Measurements from ENCODE around the gene PDHX.

Gene PDHX

GRCh38 chr11:34960277-34960676 is 43.9 kb downstream of the PDHX start:
- no peak for DNase-seq

GRCh38 chr11:34962034-34962433 is 45.6 kb downstream of the PDHX start:
- DNase-seq, result no peak

GRCh38 chr11:34963351-34963750 is 46.9 kb downstream of the PDHX start:
- DNase-seq, result no peak

GRCh38 chr11:34964610-34965331 is 48.4 kb downstream of the PDHX start:
- DNase-seq, result no peak

GRCh38 chr11:34968862-34969261 is 52.4 kb downstream of the PDHX start:
- no peak for DNase-seq

GRCh38 chr11:34970033-34970432 is 53.6 kb downstream of the PDHX start:
- no peak for DNase-seq

- DNase-seq, result no peak
Observed at GRCh38 chr11:34970480-34970879, 54.1 kb downstream of the PDHX start.

- no peak for DNase-seq
Observed at GRCh38 chr11:34971928-34972327, 55.5 kb downstream of the PDHX start.

- no peak for DNase-seq
Observed at GRCh38 chr11:34972366-34972765, 55.9 kb downstream of the PDHX start.

GRCh38 chr11:34972892-34973291 is 56.5 kb downstream of the PDHX start:
- DNase-seq, result no peak

- no peak for DNase-seq
Observed at GRCh38 chr11:34975482-34975881, 59.1 kb downstream of the PDHX start.

GRCh38 chr11:34976496-34977088 is 60.2 kb downstream of the PDHX start:
- no peak for DNase-seq

- no peak for DNase-seq
Observed at GRCh38 chr11:34977089-34977912, 60.9 kb downstream of the PDHX start.

- no peak for DNase-seq
Observed at GRCh38 chr11:34978236-34979191, 62.1 kb downstream of the PDHX start.

GRCh38 chr11:34984514-34984913 is 68.1 kb downstream of the PDHX start:
- no peak for DNase-seq

- DNase-seq, result no peak
Observed at GRCh38 chr11:34986883-34987520, 70.6 kb downstream of the PDHX start.

- no peak for DNase-seq
Observed at GRCh38 chr11:34987617-34988016, 71.2 kb downstream of the PDHX start.

- no peak for DNase-seq
Observed at GRCh38 chr11:34988294-34989255, 72.2 kb downstream of the PDHX start.

- DNase-seq, result no peak
Observed at GRCh38 chr11:34990916-34991315, 74.5 kb downstream of the PDHX start.

- DNase-seq, result no peak
Observed at GRCh38 chr11:34994854-34995253, 78.4 kb downstream of the PDHX start.

- DNase-seq, result no peak
Observed at GRCh38 chr11:34996958-34997357, 80.5 kb downstream of the PDHX start.

All from stimulated activated CD4-positive, alpha-beta T cell treated with anti-CD3 and anti-CD28 coated beads, Interleukin-4, amount 100 ng/mL, for 1 hour (primary cell).